Activated naive CD4-positive, alpha-beta T cell treated with anti-CD3 and anti-CD28 coated beads, Interleukin-2, amount 50 U/mL, for 72 hours (primary cell): Measurements from ENCODE around the gene WDR73. TPM values are rescaled to one million over a fixed set of nuclear protein-coding genes. Genes with fewer than 3 reads are reported as not detected.
A peak's percentile ranks its signal among the peaks of the same experiment; 100 is the strongest.
"Not testable (repeated sequence)": the region's sequence is repeated elsewhere in the genome, so short reads cannot be mapped to it uniquely, and the experiment has no call there.

Experiments used
- ATAC-seq, 2 donors: fragments of 150-1000 bp; cut with Tn5 transposase; 2 replicates each; pipeline ENCODE4 v1.10.0; 2021; ENCODE audit warnings: mild to moderate bottlenecking in 2 of 2, moderate library complexity in 2 of 2
- DNase-seq, 2 donors: peaks; one replicate each; pipeline ENCODE4 v3.0.0; 2021 to 2022; ENCODE audit warnings: low spot score in 2 of 2
- H3K27ac Mint-ChIP-seq, 2 donors: one replicate each; pipeline ENCODE4 v1.8.0; 2022; ENCODE audit warnings: mild to moderate bottlenecking in 2 of 2, mixed read lengths in 2 of 2
- H3K36me3 Mint-ChIP-seq, 2 donors: one replicate each; pipeline ENCODE4 v1.8.0; 2022; ENCODE audit warnings: mixed read lengths in 2 of 2
- H3K9me3 Mint-ChIP-seq, 2 donors: one replicate each; pipeline ENCODE4 v1.8.0; 2022; ENCODE audit warnings: mixed read lengths in 2 of 2
- total RNA-seq, 2 donors: library from RNA; stranded (reverse); gene quantifications; one replicate each; pipeline ENCODE4 v1.2.3, GENCODE V29; 2022

The WDR73 gene
- total RNA-seq, 2 donors from 2014 or later, result 6.9 to 17.5 TPM

DNA sequence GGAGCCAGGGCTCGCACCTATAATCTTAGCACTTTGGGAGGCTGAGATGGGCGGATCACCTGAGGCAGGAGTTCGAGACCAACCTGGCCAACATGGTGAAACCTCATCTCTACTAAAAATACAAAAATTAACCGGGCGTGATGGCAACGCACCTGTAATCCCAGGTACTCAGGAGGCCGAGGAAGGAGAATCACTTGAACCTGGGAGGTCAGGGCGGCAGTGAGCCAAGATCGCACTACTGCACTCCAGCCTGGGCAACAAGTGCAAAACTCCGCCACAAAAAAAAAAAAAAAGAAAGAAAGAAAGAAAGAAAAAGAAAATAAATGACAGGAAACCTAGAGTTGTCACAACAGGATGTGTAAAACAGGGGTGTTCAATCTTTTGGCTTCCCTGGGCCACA, 6.9 kb upstream of the WDR73 start:
- DNase-seq, result no peak
- no peaks in the 10 kb centered on the region for H3K9me3 Mint-ChIP-seq
- no peak overlapping the region for H3K27ac Mint-ChIP-seq
- no peak for ATAC-seq
- no peaks in the 10 kb centered on the region for H3K36me3 Mint-ChIP-seq

GRCh38 chr15:84659904-84660781, 6.1 kb upstream of the WDR73 start:
- Mint-ChIP-seq H3K36me3 (no peaks in the 10 kb centered on the region), H3K27ac (no peak overlapping the region), H3K9me3 (no peaks in the 10 kb centered on the region)
- DNase-seq (no peak), ATAC-seq (no peak)

GRCh38 chr15:84658788-84659411, 4.8 kb upstream of the WDR73 start:
- no peaks in the 10 kb centered on the region for H3K36me3 Mint-ChIP-seq
- no peaks in the 10 kb centered on the region for H3K9me3 Mint-ChIP-seq
- ATAC-seq, result no peak
- DNase-seq, result no peak
- peak overlapping the region; percentile 72 to 92 for H3K27ac Mint-ChIP-seq

DNA sequence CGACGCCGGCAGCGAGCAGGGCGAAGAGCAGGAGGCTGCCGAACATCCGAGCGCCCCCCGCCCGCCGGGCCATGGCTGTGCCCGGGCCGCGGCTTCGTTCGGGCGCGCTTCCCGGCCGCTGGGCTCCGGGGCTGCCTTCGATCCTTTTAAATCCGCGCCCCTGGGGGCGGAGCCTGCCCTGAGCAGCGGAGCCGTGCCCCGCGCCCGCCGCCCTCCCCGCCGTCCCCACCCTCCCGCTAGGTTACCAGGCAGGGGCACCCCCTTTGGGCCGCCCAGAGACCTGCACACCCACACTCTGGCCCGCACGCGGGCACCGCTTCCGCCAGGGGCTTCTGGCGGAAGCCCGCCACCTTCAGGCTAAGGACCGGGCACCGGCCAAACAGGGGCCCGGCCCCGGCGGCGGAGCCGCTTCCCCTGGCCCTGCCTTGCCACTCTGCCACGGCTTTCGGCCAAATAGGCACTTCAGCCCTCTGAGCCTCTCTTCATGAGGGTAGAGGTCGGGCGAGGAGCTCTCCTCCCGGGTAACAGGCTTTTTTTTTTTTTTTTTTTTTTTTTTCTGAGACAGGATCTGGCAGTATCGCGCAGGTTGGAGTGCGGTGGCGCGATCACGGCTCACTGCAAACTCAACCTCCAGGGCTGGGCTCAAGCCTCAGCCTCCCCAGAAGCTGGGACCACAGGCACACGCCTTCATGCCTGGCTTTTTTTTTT, 4.2 kb upstream of the WDR73 start, which contains the start of gene NMB:
NMB (minus strand) TSS at position 120 of the 708 bp plus-strand sequence; CDS start at position 73, 47 bp downstream.
- no peaks in the 10 kb centered on the region for H3K36me3 Mint-ChIP-seq
- ATAC-seq (peak; percentile 72 to 83), DNase-seq (peak; percentile 74 to 87)
- H3K27ac Mint-ChIP-seq, result peak within 1 kb of the TSS; percentile 72 to 92
- no peaks in the 10 kb centered on the region for H3K9me3 Mint-ChIP-seq

DNA sequence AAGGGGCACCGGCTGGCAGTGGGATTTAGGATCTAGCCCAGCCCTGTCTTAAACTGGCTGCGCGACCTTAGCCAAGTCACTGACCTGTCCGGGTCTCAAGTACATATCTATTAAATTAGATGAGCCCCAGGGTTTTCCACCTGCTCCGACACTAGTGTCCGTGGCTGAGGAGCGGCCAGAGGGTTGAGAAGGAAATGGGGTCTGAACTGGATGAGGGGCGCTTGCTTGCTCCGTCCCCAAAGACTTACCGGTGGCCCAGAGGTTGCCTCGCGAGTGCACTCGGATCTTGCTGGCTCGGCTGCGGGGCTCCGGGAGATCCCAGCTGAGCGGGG, 3.6 kb upstream of the WDR73 start:
- no peak for DNase-seq
- Mint-ChIP-seq H3K27ac (peak overlapping the region in 1 of 2 donors; percentile 15), H3K36me3 (no peaks in the 10 kb centered on the region), H3K9me3 (no peaks in the 10 kb centered on the region)
- ATAC-seq, result no peak

- Mint-ChIP-seq H3K27ac (no peak overlapping the region), H3K36me3 (peaks cover 6% of the 10 kb centered on the region in 2 donors), H3K9me3 (no peaks in the 10 kb centered on the region)
- DNase-seq (no peak), ATAC-seq (no peak)
Measured at GRCh38 chr15:84656972-84657371, 2.9 kb upstream of the WDR73 start.

DNA sequence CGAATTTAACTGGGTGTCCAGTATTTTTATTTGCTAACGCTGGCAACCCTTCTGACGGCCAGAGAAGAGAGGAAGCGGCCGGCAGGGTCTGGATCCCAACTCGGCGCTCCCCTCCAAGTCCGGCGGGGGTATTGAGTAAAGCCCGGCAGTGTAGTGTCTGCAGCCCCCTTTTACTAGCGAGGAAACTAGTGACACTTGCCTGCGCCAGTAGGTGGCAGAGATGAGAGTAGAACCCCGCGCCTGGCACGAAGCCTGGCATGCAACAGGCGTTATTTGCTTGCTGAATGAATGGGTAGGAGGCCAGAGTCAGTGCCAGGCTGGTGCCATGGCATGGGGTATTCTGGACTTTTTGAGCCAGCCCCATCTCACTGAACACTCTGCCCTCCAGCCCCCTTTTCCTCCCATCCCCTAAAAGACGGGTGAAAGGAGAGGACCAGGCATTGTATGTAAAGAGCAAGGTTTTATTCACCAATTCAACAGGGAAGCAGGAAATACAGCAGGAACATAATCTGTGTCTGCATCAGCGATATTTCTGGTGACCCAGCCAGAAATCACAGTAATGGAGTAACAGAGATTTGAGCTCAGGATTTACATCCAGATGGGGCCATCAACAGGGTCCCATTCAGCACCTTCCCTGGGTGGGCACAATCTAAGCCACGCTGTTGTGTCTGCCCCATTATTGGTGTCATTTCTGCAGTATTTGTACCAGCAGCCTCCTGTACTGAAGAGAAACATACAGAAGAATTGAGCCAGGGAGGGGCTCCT, 788 bp upstream of the WDR73 start:
- H3K27ac Mint-ChIP-seq, result peak overlapping the region in 1 of 2 donors; percentile 89
- H3K36me3 Mint-ChIP-seq, result peaks cover 10 to 14% of the 10 kb centered on the region in 2 donors
- ATAC-seq, result peak; percentile 38 to 55

DNA sequence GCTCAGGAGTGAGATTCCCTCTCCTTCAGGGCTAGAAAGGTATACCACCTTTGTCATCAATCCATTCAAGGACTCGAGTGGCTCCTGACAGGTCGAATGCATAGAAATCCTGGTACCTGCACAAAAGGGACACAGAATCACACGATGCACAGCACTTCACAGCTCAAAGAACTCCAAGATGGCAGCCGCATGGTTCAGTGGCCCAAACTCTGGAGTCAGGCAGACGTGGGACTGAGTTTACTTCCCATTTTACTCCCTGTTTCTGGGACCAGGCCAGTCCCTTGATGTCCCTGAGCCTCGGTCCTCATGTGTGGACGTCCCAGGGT, 536 bp downstream of the WDR73 start:
- ATAC-seq, result no peak
- Mint-ChIP-seq H3K9me3 (no peaks in the 10 kb centered on the region), H3K27ac (peak overlapping the region; percentile 89 to 97), H3K36me3 (peaks cover 10 to 21% of the 10 kb centered on the region in 2 donors)
- no peak for DNase-seq

More for the DNA sequence above, 788 bp upstream of the WDR73 start:
- DNase-seq, result peak; percentile 72 to 77
- H3K9me3 Mint-ChIP-seq, result no peaks in the 10 kb centered on the region

GRCh38 chr15:84649706-84650105, 4.4 kb downstream of the WDR73 start:
- ATAC-seq (no peak), DNase-seq (no peak)
- Mint-ChIP-seq H3K36me3 (peaks cover 13 to 26% of the 10 kb centered on the region in 2 donors), H3K9me3 (no peaks in the 10 kb centered on the region), H3K27ac (peak overlapping the region in 1 of 2 donors; percentile 14)

DNA sequence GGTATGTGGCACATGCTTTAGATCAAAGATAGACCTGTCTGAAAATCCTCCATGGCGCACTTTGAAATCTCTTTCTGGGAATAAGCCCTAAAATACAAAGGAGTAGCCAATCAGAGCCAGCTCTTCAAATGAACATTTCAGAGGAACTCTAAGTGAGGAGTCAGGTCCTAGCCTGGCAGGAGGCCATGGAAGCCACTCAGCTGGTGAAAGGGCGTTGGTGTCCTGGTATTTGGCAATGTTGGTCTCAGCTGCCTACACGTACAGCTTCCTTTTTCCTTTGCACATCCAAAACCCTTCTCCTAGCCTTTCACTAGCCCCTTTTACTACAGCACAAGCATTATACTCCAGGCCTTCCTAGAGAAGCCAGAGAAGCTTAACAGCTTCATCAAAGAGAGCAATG, 5.5 kb downstream of the WDR73 start:
- DNase-seq (no peak), ATAC-seq (no peak)
- peaks cover 13 to 26% of the 10 kb centered on the region in 2 donors for H3K36me3 Mint-ChIP-seq
- no peaks in the 10 kb centered on the region for H3K9me3 Mint-ChIP-seq
- peak overlapping the region; percentile 8 to 94 for H3K27ac Mint-ChIP-seq

DNA sequence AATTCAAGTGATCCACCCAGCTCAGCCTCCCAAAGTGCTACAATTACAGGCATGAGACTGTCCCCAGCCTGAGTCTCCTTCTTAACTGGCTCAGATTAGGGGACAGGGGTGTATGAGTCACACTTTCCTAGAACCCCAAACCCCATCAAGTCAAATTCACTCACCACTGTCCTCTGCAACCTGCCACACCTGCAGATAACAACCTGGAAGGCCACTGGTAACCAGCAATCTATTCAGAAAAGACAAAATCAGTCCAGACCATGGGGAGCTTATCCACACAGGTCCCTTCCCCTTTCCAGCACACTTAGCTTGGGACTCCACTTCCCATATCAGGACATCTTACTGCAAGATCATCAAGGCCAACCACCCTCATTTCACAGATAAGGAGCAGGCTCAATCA, 6.4 kb downstream of the WDR73 start:
- Mint-ChIP-seq H3K36me3 (peaks cover 13 to 32% of the 10 kb centered on the region in 2 donors), H3K9me3 (no peaks in the 10 kb centered on the region), H3K27ac (peak overlapping the region; percentile 8 to 94)
- DNase-seq (no peak), ATAC-seq (peak in 1 of 2 donors; percentile 35)

DNA sequence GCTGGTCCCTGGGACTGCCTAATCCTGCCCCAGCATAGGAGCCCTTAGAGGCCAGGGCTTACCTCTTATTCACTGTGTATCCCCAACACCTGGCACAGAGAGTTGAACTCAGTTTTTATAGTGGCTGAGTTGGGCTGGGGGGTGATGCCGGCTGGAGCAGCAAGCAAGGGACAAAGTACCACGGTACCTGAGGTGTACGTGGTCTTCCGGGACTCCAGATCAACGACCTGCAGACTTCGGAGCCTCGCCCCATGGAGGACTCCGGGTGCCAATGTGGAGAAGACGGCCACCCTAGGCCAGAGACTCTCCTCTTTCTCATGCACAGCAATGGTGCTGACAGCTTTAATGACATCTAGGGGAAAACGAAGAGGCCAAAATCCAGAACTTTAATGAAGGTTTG, 8.1 kb downstream of the WDR73 start:
- DNase-seq, result no peak
- Mint-ChIP-seq H3K9me3 (no peaks in the 10 kb centered on the region), H3K36me3 (peaks cover 4 to 21% of the 10 kb centered on the region in 2 donors), H3K27ac (peak overlapping the region; percentile 34 to 82)
- ATAC-seq, result no peak

DNA sequence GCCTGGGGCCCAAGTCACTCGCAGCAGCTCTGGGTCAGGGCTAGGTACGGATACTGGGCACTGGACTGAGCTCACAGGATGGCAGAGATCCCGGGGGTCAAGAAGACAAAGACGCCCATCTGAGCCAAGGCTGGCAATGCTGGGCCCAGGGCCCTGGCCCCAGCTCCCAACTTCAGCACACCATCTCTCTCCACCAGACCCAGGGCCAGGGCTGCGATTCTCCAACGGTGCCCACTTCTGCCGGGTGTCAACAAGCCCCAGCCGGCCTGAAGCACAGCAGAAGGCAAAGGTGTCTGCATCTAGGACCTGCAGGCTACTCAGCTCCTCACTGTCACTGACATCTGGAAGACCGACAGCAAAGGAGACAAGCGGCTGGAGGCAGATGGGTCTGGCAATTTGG, 8.6 kb downstream of the WDR73 start:
- DNase-seq (no peak), ATAC-seq (no peak)
- Mint-ChIP-seq H3K36me3 (peaks cover 4 to 25% of the 10 kb centered on the region in 2 donors), H3K27ac (peak overlapping the region; percentile 34 to 65), H3K9me3 (no peaks in the 10 kb centered on the region)

DNA sequence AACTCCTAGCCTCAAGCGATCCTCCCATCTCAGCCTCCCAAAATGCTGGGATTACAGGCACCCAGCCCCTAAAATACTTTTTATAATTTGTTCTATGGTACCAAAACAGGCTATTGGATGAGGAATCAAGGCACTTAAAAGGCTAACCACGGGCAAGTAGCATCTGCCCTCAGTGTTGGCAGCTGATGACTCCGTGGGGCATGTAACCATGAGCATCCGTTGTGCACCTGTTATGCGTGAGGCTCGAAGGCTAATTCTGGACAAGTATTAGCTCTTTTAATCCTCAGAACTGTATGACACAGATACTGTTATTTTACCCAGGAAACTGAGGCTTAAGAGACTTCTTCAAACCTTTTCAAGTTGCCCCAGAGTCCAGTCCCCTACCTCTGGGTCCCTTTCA, 10.2 kb downstream of the WDR73 start:
- Mint-ChIP-seq H3K36me3 (peaks cover 4 to 33% of the 10 kb centered on the region in 2 donors), H3K9me3 (no peaks in the 10 kb centered on the region), H3K27ac (no peak overlapping the region)
- ATAC-seq (no peak), DNase-seq (no peak)

- H3K27ac Mint-ChIP-seq, DNase-seq, ATAC-seq, H3K9me3 Mint-ChIP-seq: not testable (repeated sequence)
- peaks cover 0 to 32% of the 10 kb centered on the region in 2 donors for H3K36me3 Mint-ChIP-seq
Measured at GRCh38 chr15:84642640-84643039, 11.4 kb downstream of the WDR73 start.

GRCh38 chr15:84641871-84642270, 12.2 kb downstream of the WDR73 start:
- ATAC-seq, DNase-seq, H3K9me3 Mint-ChIP-seq: not testable (repeated sequence)
- peak overlapping the region in 1 of 2 donors; percentile 29 for H3K27ac Mint-ChIP-seq
- peaks cover 0 to 32% of the 10 kb centered on the region in 2 donors for H3K36me3 Mint-ChIP-seq
